ENCODE results near the gene ARHGAP24. TPM values are rescaled to one million over a fixed set of nuclear protein-coding genes. Genes with fewer than 3 reads are reported as not detected.

Gene ARHGAP24
- total RNA-seq, 1 experiment from 2014 or later = 2.1 TPM

- no peak overlapping the region for H3K27ac Mint-ChIP-seq
- POLR2A ChIA-PET = no interaction called here
- no peaks in the 10 kb centered on the region for H3K27me3 Mint-ChIP-seq (ENCODE audit: low read depth)
- ATAC-seq (no peak), DNase-seq (ENCODE audit: low spot score) (no peak)
- CTCF ChIA-PET = no interaction called here
- H3K4me3 Mint-ChIP-seq = no peak overlapping the region
- no peaks in the 10 kb centered on the region for H3K36me3 Mint-ChIP-seq
- no peak for TF ChIP-seq KAT7 (CRISPR knock-in tag; IDR thresholded peaks at IDR 0.05; ENCODE audit: borderline replicate concordance)
- TF ChIP-seq ZSCAN18 (CRISPR knock-in tag; IDR thresholded peaks at IDR 0.05) = no peak
- no peak for TF ChIP-seq OVOL2 (CRISPR knock-in tag; IDR thresholded peaks at IDR 0.05; ENCODE audit: borderline replicate concordance)
- TF ChIP-seq STAT6 (CRISPR knock-in tag; conservative IDR thresholded peaks at IDR 0.05; ENCODE audit: low read depth) = no peak
- no peak for TF ChIP-seq ZNF532 (CRISPR knock-in tag; IDR thresholded peaks at IDR 0.05; ENCODE audit: borderline replicate concordance)
- TF ChIP-seq ZNF121 (CRISPR knock-in tag; IDR thresholded peaks at IDR 0.05) = no peak
- no peak for TF ChIP-seq USF1 (CRISPR knock-in tag; IDR thresholded peaks at IDR 0.05)
- TF ChIP-seq ZNF512 (CRISPR knock-in tag; IDR thresholded peaks at IDR 0.05; ENCODE audit: borderline replicate concordance) = no peak
- TF ChIP-seq ETV6 (CRISPR knock-in tag; IDR thresholded peaks at IDR 0.05) = no peak
- no peak for TF ChIP-seq NFATC4 (CRISPR knock-in tag; IDR thresholded peaks at IDR 0.05)
- TF ChIP-seq SOX15 (CRISPR knock-in tag; IDR thresholded peaks at IDR 0.05) = no peak
- TF ChIP-seq IRF1 (CRISPR knock-in tag; IDR thresholded peaks at IDR 0.05) = no peak
- no peaks in the 10 kb centered on the region for H3K4me1 Mint-ChIP-seq
- H3K9me3 Mint-ChIP-seq = no peaks in the 10 kb centered on the region
Observed at GRCh38 chr4:85725721-85726170, 250.8 kb downstream of the ARHGAP24 start.

- no peak overlapping the region for H3K4me3 Mint-ChIP-seq
- CTCF ChIA-PET = no interaction called here
- H3K9me3 Mint-ChIP-seq = no peaks in the 10 kb centered on the region
- no peak for TF ChIP-seq ZNF425 (CRISPR knock-in tag; conservative IDR thresholded peaks at IDR 0.05)
- no peak for TF ChIP-seq ATF2 (CRISPR knock-in tag; IDR thresholded peaks at IDR 0.05; ENCODE audit: borderline replicate concordance, low read depth)
- TF ChIP-seq FOXP1 (CRISPR knock-in tag; IDR thresholded peaks at IDR 0.05; ENCODE audit: borderline replicate concordance) = no peak
- TF ChIP-seq ATF6 (CRISPR knock-in tag; IDR thresholded peaks at IDR 0.05) = no peak
- no peak for TF ChIP-seq SMAD3 (CRISPR knock-in tag; IDR thresholded peaks at IDR 0.05; ENCODE audit: borderline replicate concordance)
Observed at GRCh38 chr4:85726555-85726954, 251.6 kb downstream of the ARHGAP24 start.

More at GRCh38 chr4:85726555-85726954, 251.6 kb downstream of the ARHGAP24 start:
- POLR2A ChIA-PET = no interaction called here
- H3K27me3 Mint-ChIP-seq (ENCODE audit: low read depth) = no peaks in the 10 kb centered on the region
- H3K36me3 Mint-ChIP-seq = no peaks in the 10 kb centered on the region
- ATAC-seq = no peak
- DNase-seq (ENCODE audit: low spot score) = no peak
- H3K27ac Mint-ChIP-seq = no peak overlapping the region
- H3K4me1 Mint-ChIP-seq = no peaks in the 10 kb centered on the region
